Naive thymus-derived CD4-positive, alpha-beta T cell (primary cell): ENCODE results near the gene DDAH2. TPM values are rescaled to one million over a fixed set of nuclear protein-coding genes. Genes with fewer than 3 reads are reported as not detected.
"Not testable (repeated sequence)": the region's sequence is repeated elsewhere in the genome, so short reads cannot be mapped to it uniquely, and the experiment has no call there.

Experiments used
- ATAC-seq: fragments of 150-1000 bp; cut with Tn5 transposase; 2 replicates; pipeline ENCODE4 v1.10.0; 2021; ENCODE audit warnings: mild to moderate bottlenecking, moderate library complexity
- CTCF ChIA-PET: fragments of 350-600 bp; sonication (Branson Sonifier 250); formaldehyde crosslinking; loops from one replicate; lab custom pipeline; 2021; ENCODE audit warnings: antibody characterized with exemption; lab: Charles Lee
- POLR2A ChIA-PET: fragments of 350-600 bp; sonication (Branson Sonifier 250); formaldehyde crosslinking; loops from one replicate; lab custom pipeline; 2021; ENCODE audit warnings: antibody characterized with exemption, inconsistent platforms; lab: Charles Lee
- DNase-seq, 9 donors: peaks; one replicate each; pipeline versions ENCODE4 v3.0.0 to v3.0.0-alpha.2; 2020 to 2022; ENCODE audit warnings: mixed read lengths in 1 of 9
- H3K27ac ChIP-seq: one replicate; pipeline ENCODE4 v1.7.0; 2013; ENCODE audit warnings: mild to moderate bottlenecking, low read depth, low read length, moderate library complexity
- H3K27me3 ChIP-seq, 2 donors: one replicate each; pipeline ENCODE4 v1.7.0; 2013; ENCODE audit warnings: low read length in 2 of 2, mild to moderate bottlenecking in 2 of 2, moderate library complexity in 2 of 2; ENCODE audit not compliant: control insufficient read depth in 2 of 2, insufficient read depth in 2 of 2
- H3K36me3 ChIP-seq, 3 experiments: 1 replicate in 2 of 3; 2 replicates in 1 of 3; pipeline ENCODE4 v1.7.0; 2013; ENCODE audit warnings: low read length in 3 of 3, mild to moderate bottlenecking in 3 of 3, moderate library complexity in 1 of 3; ENCODE audit not compliant: insufficient read depth in 3 of 3, control insufficient read depth in 2 of 3
- H3K4me1 ChIP-seq, 2 donors: one replicate each; pipeline ENCODE4 v1.7.0; 2013; ENCODE audit warnings: low read length in 2 of 2, mild to moderate bottlenecking in 2 of 2, moderate library complexity in 1 of 2; ENCODE audit not compliant: control insufficient read depth in 2 of 2, insufficient read depth in 2 of 2
- H3K4me3 ChIP-seq: 2 replicates; pipeline ENCODE4 v1.7.0; 2013; ENCODE audit warnings: mild to moderate bottlenecking, low read length
- H3K9me3 ChIP-seq, 3 experiments: 1 replicate in 2 of 3; 2 replicates in 1 of 3; pipeline ENCODE4 v1.7.0; 2013; ENCODE audit warnings: low read length in 3 of 3; ENCODE audit not compliant: control insufficient read depth in 2 of 3
- H3K27ac Mint-ChIP-seq, 9 donors: one replicate each; pipeline ENCODE4 v1.8.0; 2020 to 2022; ENCODE audit warnings: mixed read lengths in 9 of 9, mild to moderate bottlenecking in 8 of 9, moderate library complexity in 5 of 9, inconsistent platforms in 2 of 9
- H3K27me3 Mint-ChIP-seq, 5 donors: one replicate each; pipeline ENCODE4 v1.8.0; 2021 to 2022; ENCODE audit warnings: mixed read lengths in 5 of 5, mild to moderate bottlenecking in 1 of 5
- H3K36me3 Mint-ChIP-seq, 5 donors: one replicate each; pipeline ENCODE4 v1.8.0; 2020 to 2022; ENCODE audit warnings: mixed read lengths in 5 of 5, mild to moderate bottlenecking in 3 of 5, inconsistent platforms in 1 of 5
- H3K4me1 Mint-ChIP-seq, 7 donors: one replicate each; pipeline ENCODE4 v1.8.0; 2020 to 2022; ENCODE audit warnings: mixed read lengths in 7 of 7, mild to moderate bottlenecking in 3 of 7, inconsistent platforms in 1 of 7
- H3K4me3 Mint-ChIP-seq, 10 donors: one replicate each; pipeline ENCODE4 v1.8.0; 2020 to 2022; ENCODE audit warnings: mild to moderate bottlenecking in 10 of 10, mixed read lengths in 10 of 10, moderate library complexity in 6 of 10, inconsistent platforms in 2 of 10
- H3K9me3 Mint-ChIP-seq, 11 donors: one replicate each; pipeline ENCODE4 v1.8.0; 2020 to 2022; ENCODE audit warnings: mixed read lengths in 11 of 11, mild to moderate bottlenecking in 4 of 11, inconsistent platforms in 1 of 11, moderate library complexity in 1 of 11
- intact Hi-C, 2 donors: fragments of 100-400 bp; cut with micrococcal nuclease; formaldehyde crosslinking; loops; one replicate each; pipeline ENCODE4 v1.15.1; 2023
- polyA plus RNA-seq, 2 donors: library from polyadenylated mRNA; unstranded; fragments of 300-500 nt; fragmentation: Illumina TruSeq; gene quantifications; one replicate each; pipeline ENCODE4 v1.2.3, GENCODE V29; 2021
- total RNA-seq, 6 experiments: library from RNA in 5 of 6; stranded (reverse) in 5 of 6; gene quantifications; 1 replicate in 5 of 6; 2 replicates in 1 of 6; pipeline ENCODE4 v1.2.3 and lab custom pipeline; 2021 to 2026

The DDAH2 gene
- total and polyA plus RNA-seq, 7 experiments from 2014 or later: 4.9 to 31.4 (median 12.2) TPM

DNA sequence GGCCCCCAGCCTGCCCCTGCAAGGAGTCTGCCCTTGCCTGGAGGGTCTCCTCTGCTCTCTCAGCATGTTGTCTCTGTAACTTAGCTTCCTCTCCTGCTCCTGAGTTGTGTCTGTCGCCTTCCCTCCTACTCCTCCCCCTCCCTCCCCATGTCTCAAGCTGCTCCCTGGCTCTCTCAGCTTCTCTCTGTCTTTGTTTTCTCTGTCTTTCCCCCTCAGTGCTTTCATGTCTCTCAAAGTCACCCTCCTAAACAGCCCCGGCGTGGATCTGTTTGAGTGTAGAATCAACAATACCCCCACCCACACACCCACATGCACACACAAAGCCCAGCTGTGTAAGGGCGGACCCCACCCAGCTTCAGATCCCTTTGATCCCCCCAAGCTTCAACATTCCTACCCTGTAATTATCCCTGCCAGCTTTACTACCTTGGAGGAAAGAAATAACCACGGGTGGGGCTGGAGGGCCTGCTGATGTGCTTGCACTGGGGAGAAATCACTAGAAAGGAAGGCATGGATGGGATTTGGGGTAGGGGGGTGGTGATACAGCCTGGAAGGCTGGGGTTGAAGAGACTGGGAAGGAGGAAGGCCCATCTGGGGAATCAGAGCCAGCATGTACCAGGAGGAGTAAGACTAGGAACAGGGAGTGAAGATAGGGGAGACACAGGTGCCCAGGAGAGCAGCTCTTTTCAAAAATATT, 15.0 kb downstream of the DDAH2 start:
- no peaks in the 10 kb centered on the region for H3K9me3 ChIP-seq
- H3K4me1 ChIP-seq: peaks cover 7% of the 10 kb centered on the region in 2 donors
- intact Hi-C loops: no loop called here
- Mint-ChIP-seq H3K27ac (peak overlapping the region in 6 of 9 donors; percentile 48 to 90 (median 71)), H3K9me3 (peaks cover 0 to 3% (median 0%) of the 10 kb centered on the region in 11 donors), H3K36me3 (no peaks in the 10 kb centered on the region), H3K27me3 (peaks cover 0 to 17% (median 0%) of the 10 kb centered on the region in 5 donors), H3K4me1 (peaks cover 4 to 34% (median 21%) of the 10 kb centered on the region in 7 donors), H3K4me3 (no peak overlapping the region)
- no peaks in the 10 kb centered on the region for H3K36me3 ChIP-seq
- POLR2A ChIA-PET: interaction anchor here (0.9 to 1.8 kb wide), 5 partner anchors 8 to 24 kb away, joined by 3 to 6 read pairs (median 4); partner anchors contain the start of genes ABHD16A and MPIG6B
- DNase-seq (no peak), ATAC-seq (no peak)
- no peaks in the 10 kb centered on the region for H3K27me3 ChIP-seq
- CTCF ChIA-PET: interaction anchor here (0.7 to 1.0 kb wide), 3 partner anchors 8 to 76 kb away, joined by 3 to 4 read pairs (median 3); partner anchors contain the start of gene LY6G6F
- no peak overlapping the region for H3K27ac ChIP-seq
- H3K4me3 ChIP-seq: no peak overlapping the region

DNA sequence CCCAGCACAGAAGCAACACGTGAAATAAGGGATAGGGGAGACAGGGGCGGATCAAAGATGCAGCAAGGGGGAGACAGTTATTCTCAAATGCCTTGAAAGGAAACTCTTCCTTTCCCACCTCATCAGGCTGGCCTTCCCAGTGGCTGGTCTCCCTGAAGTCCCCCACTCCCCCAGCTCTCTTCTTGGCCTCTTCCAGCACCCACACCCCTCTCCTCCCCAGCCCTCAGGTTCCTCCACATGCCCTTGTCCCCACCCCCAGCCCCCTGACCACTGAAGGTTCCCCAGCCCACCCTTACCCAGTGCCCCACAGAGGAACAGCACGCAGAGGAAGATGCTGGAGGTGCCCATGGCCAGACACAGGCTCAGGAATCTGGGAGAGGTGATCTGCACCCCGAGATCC, 15.6 kb downstream of the DDAH2 start:
- Mint-ChIP-seq H3K27ac (peak overlapping the region in 2 of 9 donors; percentile 2 to 10), H3K4me1 (peaks cover 4 to 34% (median 21%) of the 10 kb centered on the region in 7 donors), H3K36me3 (no peaks in the 10 kb centered on the region), H3K27me3 (peaks cover 0 to 17% (median 0%) of the 10 kb centered on the region in 5 donors), H3K9me3 (peaks cover 0 to 3% (median 0%) of the 10 kb centered on the region in 11 donors), H3K4me3 (no peak overlapping the region)
- Histone ChIP-seq H3K36me3 (no peaks in the 10 kb centered on the region), H3K27ac (no peak overlapping the region), H3K27me3 (no peaks in the 10 kb centered on the region), H3K4me1 (peaks cover 7% of the 10 kb centered on the region in 2 donors), H3K4me3 (no peak overlapping the region), H3K9me3 (no peaks in the 10 kb centered on the region)
- ChIA-PET POLR2A (interaction anchor here (1.5 to 1.8 kb wide), 2 partner anchors 10 kb away, joined by 4 to 6 read pairs; partner anchors contain the start of genes ABHD16A and MPIG6B), CTCF (interaction anchor here (0.7 kb wide), 1 partner anchor 75 kb away, joined by 3 read pairs; no protein-coding TSS in a partner anchor)
- DNase-seq (no peak), ATAC-seq (no peak)
- intact Hi-C loops: no loop called here

DNA sequence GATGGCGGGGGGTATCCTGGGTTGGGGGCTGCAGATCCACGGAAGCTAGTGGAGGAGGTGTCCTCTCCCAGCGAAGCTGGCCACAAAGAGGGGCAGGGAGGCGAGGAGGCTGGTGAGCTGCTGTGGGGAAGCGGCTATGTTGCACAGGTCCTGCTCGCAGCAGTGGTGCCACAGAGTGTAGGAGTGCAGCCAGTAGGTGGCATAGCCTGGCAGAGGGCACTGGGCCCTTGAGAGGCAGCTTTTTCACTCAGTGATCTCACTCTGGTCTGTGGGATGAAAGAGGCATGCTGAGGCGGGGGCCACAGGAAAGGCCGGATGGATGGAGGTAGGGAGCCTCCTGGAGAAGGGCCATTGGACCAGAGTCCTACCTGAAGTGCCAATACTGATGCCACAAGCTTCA, 16.8 kb downstream of the DDAH2 start:
- intact Hi-C loops: no loop called here
- peaks cover 7% of the 10 kb centered on the region in 2 donors for H3K4me1 ChIP-seq
- Mint-ChIP-seq H3K27ac (peak overlapping the region in 3 of 9 donors; percentile 14 to 67 (median 65)), H3K36me3 (no peaks in the 10 kb centered on the region), H3K4me3 (no peak overlapping the region), H3K4me1 (peaks cover 4 to 34% (median 21%) of the 10 kb centered on the region in 7 donors), H3K9me3 (peaks cover 0 to 3% (median 0%) of the 10 kb centered on the region in 11 donors), H3K27me3 (peaks cover 0 to 19% (median 0%) of the 10 kb centered on the region in 5 donors)
- ATAC-seq: peak; percentile 84
- no peaks in the 10 kb centered on the region for H3K36me3 ChIP-seq
- no peaks in the 10 kb centered on the region for H3K9me3 ChIP-seq
- CTCF ChIA-PET: interaction anchor here (0.8 to 1.6 kb wide), 3 partner anchors 9 to 31 kb away, joined by 3 to 5 read pairs (median 4); partner anchors contain the start of genes ABHD16A and LY6G5C
- DNase-seq: peak in 2 of 9 donors; percentile 29 to 33
- POLR2A ChIA-PET: interaction anchor here (1.0 kb wide), 1 partner anchor 60 kb away, joined by 3 read pairs; the partner anchor contains the start of gene BAG6
- H3K27me3 ChIP-seq: no peaks in the 10 kb centered on the region
- H3K27ac ChIP-seq: no peak overlapping the region
- H3K4me3 ChIP-seq: no peak overlapping the region

DNA sequence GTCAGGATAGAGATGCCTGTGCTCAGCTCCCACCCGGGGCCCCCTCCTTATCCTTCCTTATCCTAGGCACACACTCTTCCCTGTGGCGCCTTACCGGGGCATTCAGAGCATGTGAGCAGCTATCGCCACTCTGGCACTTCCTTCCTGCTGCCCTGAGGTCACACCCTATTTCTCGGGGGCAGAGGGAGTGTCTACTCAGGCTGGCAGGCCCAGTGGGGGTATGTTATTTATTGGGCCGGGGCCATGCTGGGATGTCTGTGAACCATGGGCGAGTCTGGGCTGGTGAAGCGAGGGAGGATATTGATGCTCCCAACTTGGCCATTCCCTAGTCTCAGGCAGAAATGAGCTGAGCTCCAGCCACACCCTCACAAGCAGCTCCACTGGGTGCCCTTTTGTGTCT, 17.9 kb downstream of the DDAH2 start:
- no peak overlapping the region for H3K27ac ChIP-seq
- peaks cover 7% of the 10 kb centered on the region in 2 donors for H3K4me1 ChIP-seq
- H3K27me3 ChIP-seq: no peaks in the 10 kb centered on the region
- H3K9me3 ChIP-seq: no peaks in the 10 kb centered on the region
- no peak overlapping the region for H3K4me3 ChIP-seq
- Mint-ChIP-seq H3K4me3 (no peak overlapping the region), H3K36me3 (no peaks in the 10 kb centered on the region), H3K4me1 (peaks cover 4 to 34% (median 21%) of the 10 kb centered on the region in 7 donors), H3K9me3 (peaks cover 0 to 3% (median 0%) of the 10 kb centered on the region in 11 donors), H3K27me3 (peaks cover 0 to 19% (median 0%) of the 10 kb centered on the region in 5 donors), H3K27ac (peak overlapping the region in 1 of 9 donors; percentile 28)
- ChIA-PET CTCF (interaction anchor here (0.6 to 1.2 kb wide), 2 partner anchors 18 to 20 kb away, joined by 3 read pairs; no protein-coding TSS in a partner anchor), POLR2A (interaction anchor here (0.6 to 0.8 kb wide), 3 partner anchors 16 to 154 kb away, joined by 3 read pairs; no protein-coding TSS in a partner anchor)
- ATAC-seq: peak; percentile 49
- no peaks in the 10 kb centered on the region for H3K36me3 ChIP-seq
- intact Hi-C loops: no loop called here
- no peak for DNase-seq

DNA sequence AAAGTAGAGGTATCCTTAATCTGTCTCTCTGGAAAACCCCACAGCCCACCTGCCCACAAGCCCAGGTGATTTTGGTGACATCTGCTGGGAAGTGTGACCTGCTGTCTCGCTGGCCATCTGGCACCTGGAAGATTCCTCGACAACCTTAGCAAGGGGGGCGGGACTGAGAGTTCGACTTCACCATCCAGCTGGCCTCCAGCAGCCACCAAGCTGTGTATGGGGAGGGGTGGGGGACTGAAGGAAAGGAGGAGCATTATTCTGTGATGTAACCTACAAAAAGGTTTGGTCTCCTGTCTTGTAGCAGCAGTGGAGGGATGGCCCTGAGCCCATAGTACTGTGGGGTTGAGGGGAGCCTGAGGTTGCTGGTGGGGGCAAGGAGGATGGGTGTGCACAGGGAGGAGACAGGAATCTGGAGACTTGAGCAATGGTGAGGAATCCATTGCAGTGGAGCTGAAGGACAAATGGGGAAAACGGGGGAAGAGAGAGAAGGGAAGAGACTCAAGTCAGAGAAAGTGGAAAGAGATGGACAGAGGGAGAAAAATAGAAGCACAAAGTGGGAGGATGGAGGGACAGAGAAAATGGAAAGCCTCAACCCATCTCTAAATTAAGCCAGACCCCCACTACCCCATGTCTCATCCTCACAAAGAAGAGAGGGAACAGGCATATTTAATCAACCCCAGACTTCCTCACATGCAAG, 18.4 kb downstream of the DDAH2 start:
- ChIA-PET CTCF (no interaction called here), POLR2A (interaction anchor here (0.6 to 0.8 kb wide), 2 partner anchors 17 to 35 kb away, joined by 3 read pairs; no protein-coding TSS in a partner anchor)
- Mint-ChIP-seq H3K27me3 (peaks cover 0 to 19% (median 0%) of the 10 kb centered on the region in 5 donors), H3K9me3 (peaks cover 0 to 3% (median 0%) of the 10 kb centered on the region in 11 donors), H3K4me3 (no peak overlapping the region), H3K27ac (peak overlapping the region in 2 of 9 donors; percentile 5 to 28), H3K36me3 (no peaks in the 10 kb centered on the region), H3K4me1 (peaks cover 4 to 34% (median 21%) of the 10 kb centered on the region in 7 donors)
- Histone ChIP-seq H3K36me3 (no peaks in the 10 kb centered on the region), H3K27me3 (no peaks in the 10 kb centered on the region), H3K4me3 (no peak overlapping the region), H3K9me3 (no peaks in the 10 kb centered on the region), H3K4me1 (peaks cover 7% of the 10 kb centered on the region in 2 donors), H3K27ac (no peak overlapping the region)
- DNase-seq (no peak), ATAC-seq (no peak)
- intact Hi-C loops: no loop called here

DNA sequence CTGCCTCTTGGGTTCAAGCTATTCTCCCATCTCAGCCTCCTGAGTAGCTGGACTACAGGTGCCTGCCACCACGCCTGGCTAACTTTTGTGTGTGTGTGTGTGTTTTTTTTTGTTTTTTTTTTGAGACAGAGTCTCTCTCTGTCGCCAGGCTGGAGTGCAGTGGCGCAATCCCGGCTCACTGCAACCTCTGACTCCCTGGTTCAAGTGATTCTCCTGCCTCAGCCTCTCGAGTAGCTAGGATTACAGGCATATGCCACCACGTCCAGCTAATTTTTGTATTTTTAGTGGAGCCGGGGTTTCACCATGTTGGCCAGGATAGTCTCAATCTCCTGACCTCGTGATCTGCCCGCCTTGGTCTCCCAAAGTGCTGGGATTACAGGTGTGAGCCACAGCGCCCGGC, 19.9 kb downstream of the DDAH2 start:
- H3K9me3 Mint-ChIP-seq, ATAC-seq, H3K36me3 Mint-ChIP-seq, H3K27me3 ChIP-seq, H3K27ac Mint-ChIP-seq, H3K4me1 ChIP-seq, H3K4me3 ChIP-seq, DNase-seq, H3K4me3 Mint-ChIP-seq, CTCF ChIA-PET, H3K27ac ChIP-seq, H3K36me3 ChIP-seq, H3K9me3 ChIP-seq: not testable (repeated sequence)
- intact Hi-C loops: loop anchor here in 1 of 2 donors (10.0 kb wide), 1 partner anchor 164 kb away; the partner anchor contains the start of genes ATP6V1G2, DDX39B and NFKBIL1
- peaks cover 0 to 16% (median 0%) of the 10 kb centered on the region in 5 donors for H3K27me3 Mint-ChIP-seq
- POLR2A ChIA-PET: interaction anchor here (0.6 kb wide), 1 partner anchor 122 kb away, joined by 4 read pairs; no protein-coding TSS in a partner anchor
- peaks cover 4 to 33% (median 20%) of the 10 kb centered on the region in 7 donors for H3K4me1 Mint-ChIP-seq
